SK-N-MC (cell line): ENCODE measurements around the gene TLK1.

ENCODE experiments used
- EZH2 ChIP-seq: fragments of 200-600 bp; sonication (generic); IDR thresholded peaks from one replicate; pipeline ENCODE4 v1.6.1; 2017; ENCODE audit warnings: antibody characterized with exemption
- FOXP2 ChIP-seq: optimal IDR thresholded peaks from 2 replicates; pipeline ENCODE3; 2011; ENCODE audit warnings: mild to moderate bottlenecking, moderate library complexity; ENCODE audit not compliant: insufficient read depth; ENCODE audit errors: extremely low read length, control extremely low read depth
- POLR2AphosphoS5 ChIP-seq: IDR thresholded peaks from 2 replicates; pipeline ENCODE4 v1.6.1; 2012; ENCODE audit warnings: mild to moderate bottlenecking, low read depth, low read length, borderline replicate concordance

DNA sequence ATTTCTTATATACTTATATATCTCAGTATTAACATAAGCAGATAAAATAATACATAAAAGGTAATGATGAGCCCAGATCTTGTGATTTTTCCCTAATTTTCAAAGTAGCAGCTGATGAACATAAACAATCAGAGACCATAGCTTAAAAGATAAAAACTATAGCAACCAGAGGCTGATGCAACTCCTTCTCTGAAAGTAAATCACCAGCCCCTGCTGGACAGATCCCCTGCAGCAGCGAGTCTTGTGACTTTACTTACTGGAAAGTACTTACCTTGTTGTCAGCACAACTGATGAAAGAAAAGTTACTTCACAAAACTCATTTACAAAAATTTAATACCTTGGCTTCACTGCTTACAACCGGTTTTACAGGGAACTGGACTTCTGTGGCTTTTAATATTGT lies 164.4 kb downstream of the TLK1 start:
- TF ChIP-seq POLR2AphosphoS5 = no peak
- TF ChIP-seq EZH2 = no peak
- no peak for TF ChIP-seq FOXP2
